ENCODE measurements around the gene MED31. TPM values are rescaled to one million over a fixed set of nuclear protein-coding genes. Genes with fewer than 3 reads are reported as not detected.

MED31 gene
- total RNA-seq, 1 donor = 14.2 TPM

GRCh38 chr17:6684460-6684783 is 33.0 kb upstream of the MED31 start:
- TF ChIP-seq, protein P1, sequence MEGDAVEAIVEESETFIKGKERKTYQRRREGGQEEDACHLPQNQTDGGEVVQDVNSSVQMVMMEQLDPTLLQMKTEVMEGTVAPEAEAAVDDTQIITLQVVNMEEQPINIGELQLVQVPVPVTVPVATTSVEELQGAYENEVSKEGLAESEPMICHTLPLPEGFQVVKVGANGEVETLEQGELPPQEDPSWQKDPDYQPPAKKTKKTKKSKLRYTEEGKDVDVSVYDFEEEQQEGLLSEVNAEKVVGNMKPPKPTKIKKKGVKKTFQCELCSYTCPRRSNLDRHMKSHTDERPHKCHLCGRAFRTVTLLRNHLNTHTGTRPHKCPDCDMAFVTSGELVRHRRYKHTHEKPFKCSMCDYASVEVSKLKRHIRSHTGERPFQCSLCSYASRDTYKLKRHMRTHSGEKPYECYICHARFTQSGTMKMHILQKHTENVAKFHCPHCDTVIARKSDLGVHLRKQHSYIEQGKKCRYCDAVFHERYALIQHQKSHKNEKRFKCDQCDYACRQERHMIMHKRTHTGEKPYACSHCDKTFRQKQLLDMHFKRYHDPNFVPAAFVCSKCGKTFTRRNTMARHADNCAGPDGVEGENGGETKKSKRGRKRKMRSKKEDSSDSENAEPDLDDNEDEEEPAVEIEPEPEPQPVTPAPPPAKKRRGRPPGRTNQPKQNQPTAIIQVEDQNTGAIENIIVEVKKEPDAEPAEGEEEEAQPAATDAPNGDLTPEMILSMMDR (IDR thresholded peaks at IDR 0.05; ENCODE audit: insufficient read depth, low read depth, low read length) = no peak
- H3K4me3 ChIP-seq (ENCODE audit: low read depth, low read length) = no peak overlapping the region
- no peak for DNase-seq (ENCODE audit: low read depth)

GRCh38 chr17:6683730-6684459 is 32.5 kb upstream of the MED31 start:
- no peak overlapping the region for H3K4me3 ChIP-seq (ENCODE audit: low read depth, low read length)
- TF ChIP-seq, protein P1 (IDR thresholded peaks at IDR 0.05; ENCODE audit: insufficient read depth, low read depth, low read length) = no peak
- DNase-seq (ENCODE audit: low read depth) = no peak

DNA sequence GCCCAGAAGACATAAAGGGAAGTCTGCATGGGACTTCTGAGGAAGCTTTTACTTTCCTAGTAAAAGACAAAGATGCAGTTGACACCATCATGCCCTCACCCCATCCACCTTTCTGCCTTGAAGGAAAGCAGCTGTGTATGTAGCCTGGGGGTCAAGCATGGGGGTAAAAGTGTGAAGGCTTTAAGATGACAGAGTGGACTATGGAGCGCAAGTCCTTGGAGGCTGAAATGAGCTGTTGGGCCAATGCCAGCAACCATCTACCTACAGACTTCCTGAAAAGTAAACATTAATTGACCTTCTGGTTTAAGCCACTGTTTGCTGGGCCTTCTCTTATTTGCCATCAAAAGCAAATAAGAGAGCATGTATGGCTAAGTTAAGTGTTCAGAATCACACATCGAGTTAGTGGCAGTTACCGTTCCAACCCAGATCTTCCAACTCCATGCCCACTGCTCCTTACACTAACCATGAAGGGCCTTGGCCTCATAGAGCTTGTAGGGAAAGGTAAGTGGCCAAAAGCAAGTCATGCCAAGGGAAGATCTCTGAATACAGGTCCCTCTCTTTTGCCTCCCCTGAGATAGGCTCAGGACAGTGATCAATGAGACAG is 31.8 kb upstream of the MED31 start:
- H3K4me3 ChIP-seq (ENCODE audit: low read depth, low read length) = no peak overlapping the region
- TF ChIP-seq, protein P1 (IDR thresholded peaks at IDR 0.05; ENCODE audit: insufficient read depth, low read depth, low read length) = no peak

DNA sequence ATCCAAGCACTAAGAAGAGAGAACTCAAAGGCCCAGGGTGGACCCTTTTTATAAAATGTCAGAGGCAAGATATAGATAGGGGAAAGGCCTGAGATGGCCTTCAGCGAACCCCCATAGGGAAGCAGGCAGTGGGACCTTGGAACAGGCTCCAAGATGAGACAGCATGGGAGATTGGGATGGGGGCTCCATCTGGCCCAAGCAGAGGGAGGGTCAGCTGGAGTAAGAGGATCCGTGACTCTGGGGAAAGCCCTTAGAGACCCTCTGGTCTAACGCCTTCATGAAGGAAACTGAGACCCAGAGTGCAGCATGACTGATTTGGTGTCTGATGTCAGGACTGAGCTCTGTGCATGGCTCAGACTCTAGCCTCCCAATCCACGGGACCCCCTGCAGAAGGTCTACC is 30.9 kb upstream of the MED31 start:
- no peak overlapping the region for H3K4me3 ChIP-seq (ENCODE audit: low read depth, low read length)
- DNase-seq (ENCODE audit: low read depth) = no peak
- TF ChIP-seq, protein P1 (IDR thresholded peaks at IDR 0.05; ENCODE audit: insufficient read depth, low read depth, low read length) = no peak

More for the DNA sequence above, 31.8 kb upstream of the MED31 start:
- DNase-seq (ENCODE audit: low read depth) = no peak

- DNase-seq (ENCODE audit: low read depth) = no peak
- TF ChIP-seq, protein P1 (IDR thresholded peaks at IDR 0.05; ENCODE audit: insufficient read depth, low read depth, low read length) = no peak
- no peak overlapping the region for H3K4me3 ChIP-seq (ENCODE audit: low read depth, low read length)
These were observed 30.3 kb upstream of the MED31 start for GRCh38 chr17:6681671-6682070.

- DNase-seq (ENCODE audit: low read depth) = no peak
These were observed 29.8 kb upstream of the MED31 start for GRCh38 chr17:6681176-6681575.

More at GRCh38 chr17:6681176-6681575, 29.8 kb upstream of the MED31 start:
- TF ChIP-seq, protein P1 (IDR thresholded peaks at IDR 0.05; ENCODE audit: insufficient read depth, low read depth, low read length) = no peak
- H3K4me3 ChIP-seq (ENCODE audit: low read depth, low read length) = no peak overlapping the region
